ENCODE measurements around the gene REV1. TPM values are rescaled to one million over a fixed set of nuclear protein-coding genes. Genes with fewer than 3 reads are reported as not detected.
"Not testable (repeated sequence)": the region's sequence is repeated elsewhere in the genome, so short reads cannot be mapped to it uniquely, and the experiment has no call there.

REV1 gene
- 39.4 and 41.3 TPM in 2 replicates for total RNA-seq

DNA sequence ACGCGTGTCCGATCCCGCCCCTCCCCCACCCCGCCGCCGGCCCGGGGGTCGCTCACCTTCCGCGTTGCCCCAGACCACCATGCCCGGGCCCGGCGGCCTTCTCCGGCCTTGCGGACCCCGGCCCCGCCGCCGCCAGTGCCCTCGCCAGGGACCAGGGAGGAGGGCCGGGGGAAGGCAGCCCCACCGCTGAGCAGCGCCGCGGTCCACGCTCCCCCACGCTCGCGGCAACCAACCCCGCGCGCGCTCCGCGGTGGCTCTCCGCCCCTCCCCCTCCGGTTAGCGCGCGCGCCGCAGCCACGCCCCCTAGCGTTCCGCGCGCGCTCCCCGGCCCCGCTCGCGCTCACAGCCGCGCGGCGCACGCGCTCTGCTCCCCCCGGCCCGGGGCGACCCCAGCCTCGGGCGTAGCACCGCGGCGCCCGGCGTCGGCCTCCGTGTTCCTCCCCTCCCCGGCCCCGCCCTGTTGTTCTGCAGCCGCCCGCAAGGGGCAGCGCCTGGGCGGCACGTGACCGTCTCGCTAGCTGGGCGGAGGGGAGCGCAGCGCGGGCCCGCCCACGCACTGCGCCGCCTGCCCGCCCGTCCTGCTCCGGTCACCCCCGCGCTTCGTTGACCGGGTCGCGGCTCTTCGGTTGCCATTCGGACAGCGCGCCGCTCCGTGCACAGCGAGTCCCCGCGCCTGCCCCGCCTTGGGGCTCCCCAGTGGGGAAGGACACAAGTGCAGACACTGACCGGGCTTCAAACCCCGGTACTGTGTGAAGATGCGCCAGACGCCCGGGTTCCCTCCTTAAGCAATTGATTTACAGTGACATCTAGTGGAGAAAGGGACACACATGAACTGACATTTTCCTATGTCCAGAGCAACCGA lies at the start of gene REV1:
Gene REV1 (minus strand): TSS at position 257 of the 862 bp plus-strand sequence. CDS start 25,042 bp downstream, outside the sequence.
- Mint-ChIP-seq H3K4me1 (ENCODE audit: low read depth) (peaks cover 31% of the 10 kb centered on the region), H3K36me3 (ENCODE audit: low read depth) (peaks cover 6% of the 10 kb centered on the region), H3K27ac (peak within 1 kb of the TSS; percentile 97), H3K27me3 (ENCODE audit: low read depth) (peaks cover 2% of the 10 kb centered on the region), H3K4me3 (ENCODE audit: low read depth) (peak within 1 kb of the TSS; percentile 100), H3K9me3 (no peaks in the 10 kb centered on the region)
- intact Hi-C loops (cut with micrococcal nuclease), result loop anchor here (1.0 to 10.0 kb wide), 4 partner anchors 154 to 405 kb away; partner anchors contain the start of genes LIPT1, MITD1, MRPL30 and TSGA10
- peak; percentile 89 for DNase-seq (ENCODE audit: low spot score)

GRCh38 chr2:99537910-99538485 lies 48.2 kb upstream of the REV1 start:
- Mint-ChIP-seq H3K36me3 (ENCODE audit: low read depth) (no peaks in the 10 kb centered on the region), H3K27ac (no peak overlapping the region), H3K9me3 (no peaks in the 10 kb centered on the region), H3K27me3 (ENCODE audit: low read depth) (peaks cover 11% of the 10 kb centered on the region), H3K4me1 (ENCODE audit: low read depth) (no peaks in the 10 kb centered on the region), H3K4me3 (ENCODE audit: low read depth) (no peak overlapping the region)
- no peak for DNase-seq (ENCODE audit: low spot score)
- intact Hi-C loops (cut with micrococcal nuclease), result no loop called here

- intact Hi-C loops (cut with micrococcal nuclease), result no loop called here
- DNase-seq (ENCODE audit: low spot score), result no peak
- Mint-ChIP-seq H3K4me3 (ENCODE audit: low read depth) (no peak overlapping the region), H3K27me3 (ENCODE audit: low read depth) (no peaks in the 10 kb centered on the region), H3K4me1 (ENCODE audit: low read depth) (no peaks in the 10 kb centered on the region), H3K27ac (no peak overlapping the region), H3K9me3 (no peaks in the 10 kb centered on the region), H3K36me3 (ENCODE audit: low read depth) (no peaks in the 10 kb centered on the region)
These were observed 34.2 kb upstream of the REV1 start for GRCh38 chr2:99524056-99524455.

DNA sequence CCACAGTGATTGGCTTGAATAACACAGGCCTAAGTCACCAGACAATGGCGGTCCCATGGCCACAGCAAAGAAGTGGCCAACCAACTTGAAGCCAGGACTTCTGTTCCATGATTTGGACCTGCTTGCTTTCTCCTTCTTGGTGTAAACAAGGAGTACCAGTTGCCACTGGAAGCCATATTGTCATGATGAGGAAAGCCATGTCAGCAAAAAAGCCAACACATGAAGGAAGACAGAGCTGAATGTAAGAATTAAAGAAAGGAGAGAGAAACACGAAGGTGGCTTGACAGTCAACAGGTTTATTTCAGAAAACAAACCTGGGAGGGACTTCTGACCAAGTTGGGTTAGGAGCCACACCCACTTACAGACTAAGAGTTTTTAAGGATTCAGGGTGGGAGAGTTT lies 32.3 kb upstream of the REV1 start:
- H3K4me3 Mint-ChIP-seq (ENCODE audit: low read depth), result no peak overlapping the region
- no peaks in the 10 kb centered on the region for H3K36me3 Mint-ChIP-seq (ENCODE audit: low read depth)
- no peak for DNase-seq (ENCODE audit: low spot score)
- no peaks in the 10 kb centered on the region for H3K4me1 Mint-ChIP-seq (ENCODE audit: low read depth)
- H3K27me3 Mint-ChIP-seq (ENCODE audit: low read depth), result no peaks in the 10 kb centered on the region
- H3K9me3 Mint-ChIP-seq, result no peaks in the 10 kb centered on the region
- H3K27ac Mint-ChIP-seq, result no peak overlapping the region
- intact Hi-C loops (cut with micrococcal nuclease), result no loop called here

DNA sequence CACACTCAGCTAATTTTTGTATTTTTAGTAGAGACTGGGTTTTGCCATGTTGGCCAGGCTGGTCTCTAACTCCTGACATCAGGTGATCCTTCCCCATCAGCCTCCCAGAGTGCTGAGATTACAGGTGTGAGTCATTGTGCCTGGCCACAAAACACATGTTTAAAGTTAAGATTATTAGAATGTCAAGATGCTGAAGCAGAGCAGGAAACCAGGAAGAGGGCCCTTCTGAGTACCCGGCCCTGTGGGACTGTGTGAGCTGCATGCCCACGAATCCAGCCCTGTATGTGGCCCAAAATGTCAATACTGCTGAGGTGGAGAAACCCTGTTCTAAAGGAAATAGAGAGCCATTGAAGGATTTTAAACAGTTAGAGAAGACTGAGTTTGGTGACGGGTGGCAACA lies 31.0 kb upstream of the REV1 start:
- Mint-ChIP-seq H3K9me3 (no peaks in the 10 kb centered on the region), H3K27me3 (ENCODE audit: low read depth) (peaks cover 5% of the 10 kb centered on the region), H3K27ac (no peak overlapping the region), H3K4me1 (ENCODE audit: low read depth) (no peaks in the 10 kb centered on the region), H3K4me3 (ENCODE audit: low read depth) (no peak overlapping the region), H3K36me3 (ENCODE audit: low read depth) (no peaks in the 10 kb centered on the region)
- intact Hi-C loops (cut with micrococcal nuclease), result no loop called here
- DNase-seq (ENCODE audit: low spot score), result no peak

- Mint-ChIP-seq H3K4me3 (ENCODE audit: low read depth) (no peak overlapping the region), H3K4me1 (ENCODE audit: low read depth) (no peaks in the 10 kb centered on the region), H3K27ac (no peak overlapping the region), H3K27me3 (ENCODE audit: low read depth) (peaks cover 8% of the 10 kb centered on the region), H3K9me3 (no peaks in the 10 kb centered on the region), H3K36me3 (ENCODE audit: low read depth) (no peaks in the 10 kb centered on the region)
- no peak for DNase-seq (ENCODE audit: low spot score)
- intact Hi-C loops (cut with micrococcal nuclease), result no loop called here
These were observed 30.4 kb upstream of the REV1 start for GRCh38 chr2:99520195-99520594.

GRCh38 chr2:99514357-99514756 lies 24.5 kb upstream of the REV1 start:
- H3K4me3 Mint-ChIP-seq (ENCODE audit: low read depth), result no peak overlapping the region
- no peaks in the 10 kb centered on the region for H3K4me1 Mint-ChIP-seq (ENCODE audit: low read depth)
- H3K27ac Mint-ChIP-seq, result no peak overlapping the region
- H3K9me3 Mint-ChIP-seq, result no peaks in the 10 kb centered on the region
- peaks cover 12% of the 10 kb centered on the region for H3K27me3 Mint-ChIP-seq (ENCODE audit: low read depth)
- intact Hi-C loops (cut with micrococcal nuclease), result no loop called here
- DNase-seq (ENCODE audit: low spot score), result no peak
- H3K36me3 Mint-ChIP-seq (ENCODE audit: low read depth), result no peaks in the 10 kb centered on the region

DNA sequence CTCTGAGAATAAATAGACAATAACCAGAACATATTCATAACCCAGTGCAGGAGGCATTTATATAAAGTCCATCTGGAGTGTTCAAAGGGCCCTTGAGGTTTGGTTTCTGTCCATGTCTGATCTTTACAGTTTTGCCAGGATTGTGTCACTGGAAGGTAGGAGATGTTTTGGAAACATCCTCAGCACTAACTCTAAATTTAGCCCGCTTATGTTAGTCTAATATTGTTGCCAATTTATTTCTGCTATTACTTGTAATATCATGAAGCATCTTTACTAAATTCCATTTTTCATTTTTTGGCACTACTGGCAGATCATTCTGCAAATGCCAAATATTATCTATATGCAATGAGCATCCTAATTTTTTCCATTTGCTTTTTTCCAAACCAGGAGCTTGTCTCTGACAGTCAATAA lies 22.4 kb upstream of the REV1 start:
- Mint-ChIP-seq H3K27ac (no peak overlapping the region), H3K27me3 (ENCODE audit: low read depth) (peaks cover 12% of the 10 kb centered on the region), H3K36me3 (ENCODE audit: low read depth) (no peaks in the 10 kb centered on the region), H3K4me1 (ENCODE audit: low read depth) (no peaks in the 10 kb centered on the region), H3K4me3 (ENCODE audit: low read depth) (no peak overlapping the region), H3K9me3 (no peaks in the 10 kb centered on the region)
- intact Hi-C loops (cut with micrococcal nuclease), result no loop called here
- no peak for DNase-seq (ENCODE audit: low spot score)

DNA sequence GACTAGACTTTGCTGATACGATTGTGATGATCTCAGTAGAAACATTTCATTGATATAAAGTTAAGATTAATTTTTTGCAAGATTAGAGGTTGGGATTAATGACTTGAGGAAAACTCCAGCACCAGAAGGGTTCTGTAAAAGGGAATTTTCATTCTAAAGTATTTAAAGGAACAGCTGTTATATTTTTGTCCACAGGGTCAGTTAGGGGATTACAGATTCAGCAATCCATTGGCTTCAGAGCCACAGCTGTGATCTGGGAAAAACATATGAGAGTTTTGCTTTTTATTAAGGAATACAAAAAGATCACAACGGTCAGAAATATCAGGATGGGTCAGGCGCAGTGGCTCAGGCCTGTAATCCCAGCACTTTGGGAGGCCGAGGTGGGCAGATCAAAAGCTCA lies 19.6 kb upstream of the REV1 start:
- H3K4me1 Mint-ChIP-seq (ENCODE audit: low read depth), result peaks cover 1% of the 10 kb centered on the region
- H3K4me3 Mint-ChIP-seq (ENCODE audit: low read depth), result no peak overlapping the region
- H3K9me3 Mint-ChIP-seq, result no peaks in the 10 kb centered on the region
- intact Hi-C loops (cut with micrococcal nuclease), result no loop called here
- no peak for DNase-seq (ENCODE audit: low spot score)
- no peak overlapping the region for H3K27ac Mint-ChIP-seq
- peaks cover 4% of the 10 kb centered on the region for H3K27me3 Mint-ChIP-seq (ENCODE audit: low read depth)
- H3K36me3 Mint-ChIP-seq (ENCODE audit: low read depth), result no peaks in the 10 kb centered on the region

DNA sequence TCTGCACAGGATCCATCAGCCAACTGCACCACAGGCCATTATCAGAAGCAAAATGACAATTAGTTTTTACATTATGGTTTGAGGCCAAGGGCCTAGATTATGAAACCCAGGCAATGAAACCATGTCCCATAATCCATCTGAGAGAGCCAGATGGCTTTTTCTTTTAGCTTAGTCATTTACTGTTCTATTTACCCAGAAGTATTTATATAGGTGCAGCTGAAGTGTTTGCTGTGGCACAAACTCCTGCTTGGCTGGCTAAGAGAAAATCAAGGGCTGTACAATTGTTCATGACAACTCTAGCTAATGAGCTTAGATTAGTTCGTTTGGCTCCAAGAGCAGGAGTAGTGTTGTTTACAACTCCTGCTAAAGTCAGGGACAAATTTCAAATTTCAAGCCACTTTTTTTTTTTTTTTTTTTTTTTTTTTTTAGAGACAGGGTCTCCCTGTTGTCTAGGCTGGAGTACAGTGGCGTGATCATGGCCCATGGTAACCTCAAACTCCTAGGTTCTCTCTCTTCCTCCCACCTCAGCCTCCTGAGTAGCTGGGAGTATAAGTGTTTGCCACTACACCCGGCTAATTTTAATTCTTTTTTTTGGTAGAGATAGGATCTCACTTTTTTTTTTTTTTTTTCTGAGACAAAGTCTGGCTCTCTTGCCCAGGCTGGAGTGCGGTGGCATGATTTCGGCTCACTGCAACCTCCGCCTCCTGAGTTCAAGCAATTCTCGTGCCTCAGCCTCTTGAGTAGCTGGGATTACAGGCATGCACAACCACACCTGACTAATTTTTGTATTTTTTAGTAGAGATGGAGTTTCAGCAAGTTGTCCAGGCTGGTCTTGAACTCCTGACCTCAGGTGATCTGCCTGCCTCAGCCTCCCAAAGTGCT lies 18.4 kb upstream of the REV1 start:
- Mint-ChIP-seq H3K36me3 (ENCODE audit: low read depth) (no peaks in the 10 kb centered on the region), H3K9me3 (no peaks in the 10 kb centered on the region), H3K27me3 (ENCODE audit: low read depth) (peaks cover 2% of the 10 kb centered on the region), H3K4me3 (ENCODE audit: low read depth) (no peak overlapping the region), H3K4me1 (ENCODE audit: low read depth) (peaks cover 5% of the 10 kb centered on the region), H3K27ac (no peak overlapping the region)
- intact Hi-C loops (cut with micrococcal nuclease), result no loop called here
- DNase-seq (ENCODE audit: low spot score), result no peak

GRCh38 chr2:99504844-99505584 lies 15.2 kb upstream of the REV1 start:
- no peak overlapping the region for H3K27ac Mint-ChIP-seq
- DNase-seq (ENCODE audit: low spot score), result no peak

GRCh38 chr2:99503662-99504416 lies 14.0 kb upstream of the REV1 start:
- peaks cover 11% of the 10 kb centered on the region for H3K27me3 Mint-ChIP-seq (ENCODE audit: low read depth)
- H3K4me1 Mint-ChIP-seq (ENCODE audit: low read depth); H3K4me3 Mint-ChIP-seq (ENCODE audit: low read depth); intact Hi-C loops (cut with micrococcal nuclease); H3K9me3 Mint-ChIP-seq; H3K36me3 Mint-ChIP-seq (ENCODE audit: low read depth); DNase-seq (ENCODE audit: low spot score); H3K27ac Mint-ChIP-seq: not testable (repeated sequence)

More at GRCh38 chr2:99504844-99505584, 15.2 kb upstream of the REV1 start:
- peaks cover 5% of the 10 kb centered on the region for H3K27me3 Mint-ChIP-seq (ENCODE audit: low read depth)
- no peaks in the 10 kb centered on the region for H3K36me3 Mint-ChIP-seq (ENCODE audit: low read depth)
- H3K4me3 Mint-ChIP-seq (ENCODE audit: low read depth), result no peak overlapping the region
- no peaks in the 10 kb centered on the region for H3K9me3 Mint-ChIP-seq
- intact Hi-C loops (cut with micrococcal nuclease), result no loop called here
- H3K4me1 Mint-ChIP-seq (ENCODE audit: low read depth), result peaks cover 5% of the 10 kb centered on the region
